GM23248 (cell line): ENCODE results near the gene LDLRAD3.

ENCODE experiments used
- EZH2 ChIP-seq: fragments of 200-600 bp; sonication (generic); IDR thresholded peaks from 2 replicates; pipeline ENCODE4 v1.6.1; 2018; ENCODE audit warnings: antibody characterized with exemption, mild to moderate bottlenecking; ENCODE audit not compliant: insufficient read depth, poor library complexity, severe bottlenecking
- EZH2phosphoT487 ChIP-seq: fragments of 200-600 bp; sonication (generic); IDR thresholded peaks from 2 replicates; pipeline ENCODE4 v1.6.1; 2018; ENCODE audit warnings: antibody characterized with exemption, moderate library complexity, mild to moderate bottlenecking, low read depth; ENCODE audit not compliant: insufficient read depth

- TF ChIP-seq EZH2phosphoT487 (no peak), EZH2 (no peak)
These were observed 8.9 kb upstream of the LDLRAD3 start for GRCh38 chr11:35934981-35935380.
